Measurements from ENCODE around the gene ADAM8.

DNA sequence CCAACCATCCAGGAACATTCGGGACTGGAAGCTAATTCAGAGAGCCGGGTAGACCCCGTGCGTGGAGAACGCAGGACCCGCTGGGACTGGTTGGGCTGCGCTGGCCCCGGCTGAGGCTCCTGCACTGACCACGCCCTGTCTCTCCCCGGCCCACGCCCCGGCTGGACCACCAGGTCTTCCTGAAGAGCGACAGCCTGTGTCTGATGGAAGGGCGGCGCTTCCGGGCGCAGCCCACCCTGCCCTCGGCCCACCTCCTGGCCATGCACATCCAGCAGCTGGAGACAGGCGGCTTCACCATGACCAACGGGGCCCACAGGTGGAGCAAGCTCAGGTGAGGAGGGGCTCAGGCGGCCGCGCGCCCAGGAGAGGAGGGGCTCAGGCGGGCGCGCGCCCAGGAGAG, 56.9 kb downstream of the ADAM8 start:
- TF ChIP-seq ZNF384 (IDR thresholded peaks at IDR 0.05) (no peak), FOXM1 (IDR thresholded peaks at IDR 0.05; ENCODE audit: borderline replicate concordance) (no peak), HDGF (IDR thresholded peaks at IDR 0.05; ENCODE audit: borderline replicate concordance) (no peak), TARDBP (IDR thresholded peaks at IDR 0.05) (no peak), SP1 (IDR thresholded peaks at IDR 0.05) (no peak), BHLHE40 (IDR thresholded peaks at IDR 0.05; ENCODE audit: borderline replicate concordance) (no peak), FOXK2 (IDR thresholded peaks at IDR 0.05) (no peak), FOXA1 (IDR thresholded peaks at IDR 0.05) (no peak), ELF4 (IDR thresholded peaks at IDR 0.05) (no peak), ARNT (IDR thresholded peaks at IDR 0.05) (no peak), CTBP1 (IDR thresholded peaks at IDR 0.05; ENCODE audit: borderline replicate concordance) (no peak), SUZ12 (IDR thresholded peaks at IDR 0.05) (no peak), NFRKB (IDR thresholded peaks at IDR 0.05) (no peak)
- TF ChIP-seq, protein P1, sequence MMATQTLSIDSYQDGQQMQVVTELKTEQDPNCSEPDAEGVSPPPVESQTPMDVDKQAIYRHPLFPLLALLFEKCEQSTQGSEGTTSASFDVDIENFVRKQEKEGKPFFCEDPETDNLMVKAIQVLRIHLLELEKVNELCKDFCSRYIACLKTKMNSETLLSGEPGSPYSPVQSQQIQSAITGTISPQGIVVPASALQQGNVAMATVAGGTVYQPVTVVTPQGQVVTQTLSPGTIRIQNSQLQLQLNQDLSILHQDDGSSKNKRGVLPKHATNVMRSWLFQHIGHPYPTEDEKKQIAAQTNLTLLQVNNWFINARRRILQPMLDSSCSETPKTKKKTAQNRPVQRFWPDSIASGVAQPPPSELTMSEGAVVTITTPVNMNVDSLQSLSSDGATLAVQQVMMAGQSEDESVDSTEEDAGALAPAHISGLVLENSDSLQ (IDR thresholded peaks at IDR 0.05), result no peak
